NCI-H2107 treated with DMSO at 0.1 percent for 48 hours (cell line): Measurements from ENCODE around the gene ARHGEF17.
"Not testable (repeated sequence)": the region's sequence is repeated elsewhere in the genome, so short reads cannot be mapped to it uniquely, and the experiment has no call there.

ENCODE experiments used
- DNase-seq: peaks from one replicate; lab custom pipeline; 2025; ENCODE audit not compliant: unreplicated experiment; lab: John Stamatoyannopoulos, UW

The ARHGEF17 gene, protein sequence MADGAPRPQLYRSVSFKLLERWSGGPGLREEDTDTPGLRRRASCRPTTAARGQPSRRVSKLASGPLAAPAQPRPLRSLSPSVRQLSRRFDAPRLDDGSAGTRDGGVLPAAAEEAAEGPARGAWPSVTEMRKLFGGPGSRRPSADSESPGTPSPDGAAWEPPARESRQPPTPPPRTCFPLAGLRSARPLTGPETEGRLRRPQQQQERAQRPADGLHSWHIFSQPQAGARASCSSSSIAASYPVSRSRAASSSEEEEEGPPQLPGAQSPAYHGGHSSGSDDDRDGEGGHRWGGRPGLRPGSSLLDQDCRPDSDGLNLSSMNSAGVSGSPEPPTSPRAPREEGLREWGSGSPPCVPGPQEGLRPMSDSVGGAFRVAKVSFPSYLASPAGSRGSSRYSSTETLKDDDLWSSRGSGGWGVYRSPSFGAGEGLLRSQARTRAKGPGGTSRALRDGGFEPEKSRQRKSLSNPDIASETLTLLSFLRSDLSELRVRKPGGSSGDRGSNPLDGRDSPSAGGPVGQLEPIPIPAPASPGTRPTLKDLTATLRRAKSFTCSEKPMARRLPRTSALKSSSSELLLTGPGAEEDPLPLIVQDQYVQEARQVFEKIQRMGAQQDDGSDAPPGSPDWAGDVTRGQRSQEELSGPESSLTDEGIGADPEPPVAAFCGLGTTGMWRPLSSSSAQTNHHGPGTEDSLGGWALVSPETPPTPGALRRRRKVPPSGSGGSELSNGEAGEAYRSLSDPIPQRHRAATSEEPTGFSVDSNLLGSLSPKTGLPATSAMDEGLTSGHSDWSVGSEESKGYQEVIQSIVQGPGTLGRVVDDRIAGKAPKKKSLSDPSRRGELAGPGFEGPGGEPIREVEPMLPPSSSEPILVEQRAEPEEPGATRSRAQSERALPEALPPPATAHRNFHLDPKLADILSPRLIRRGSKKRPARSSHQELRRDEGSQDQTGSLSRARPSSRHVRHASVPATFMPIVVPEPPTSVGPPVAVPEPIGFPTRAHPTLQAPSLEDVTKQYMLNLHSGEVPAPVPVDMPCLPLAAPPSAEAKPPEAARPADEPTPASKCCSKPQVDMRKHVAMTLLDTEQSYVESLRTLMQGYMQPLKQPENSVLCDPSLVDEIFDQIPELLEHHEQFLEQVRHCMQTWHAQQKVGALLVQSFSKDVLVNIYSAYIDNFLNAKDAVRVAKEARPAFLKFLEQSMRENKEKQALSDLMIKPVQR (N-terminal part only)

DNA sequence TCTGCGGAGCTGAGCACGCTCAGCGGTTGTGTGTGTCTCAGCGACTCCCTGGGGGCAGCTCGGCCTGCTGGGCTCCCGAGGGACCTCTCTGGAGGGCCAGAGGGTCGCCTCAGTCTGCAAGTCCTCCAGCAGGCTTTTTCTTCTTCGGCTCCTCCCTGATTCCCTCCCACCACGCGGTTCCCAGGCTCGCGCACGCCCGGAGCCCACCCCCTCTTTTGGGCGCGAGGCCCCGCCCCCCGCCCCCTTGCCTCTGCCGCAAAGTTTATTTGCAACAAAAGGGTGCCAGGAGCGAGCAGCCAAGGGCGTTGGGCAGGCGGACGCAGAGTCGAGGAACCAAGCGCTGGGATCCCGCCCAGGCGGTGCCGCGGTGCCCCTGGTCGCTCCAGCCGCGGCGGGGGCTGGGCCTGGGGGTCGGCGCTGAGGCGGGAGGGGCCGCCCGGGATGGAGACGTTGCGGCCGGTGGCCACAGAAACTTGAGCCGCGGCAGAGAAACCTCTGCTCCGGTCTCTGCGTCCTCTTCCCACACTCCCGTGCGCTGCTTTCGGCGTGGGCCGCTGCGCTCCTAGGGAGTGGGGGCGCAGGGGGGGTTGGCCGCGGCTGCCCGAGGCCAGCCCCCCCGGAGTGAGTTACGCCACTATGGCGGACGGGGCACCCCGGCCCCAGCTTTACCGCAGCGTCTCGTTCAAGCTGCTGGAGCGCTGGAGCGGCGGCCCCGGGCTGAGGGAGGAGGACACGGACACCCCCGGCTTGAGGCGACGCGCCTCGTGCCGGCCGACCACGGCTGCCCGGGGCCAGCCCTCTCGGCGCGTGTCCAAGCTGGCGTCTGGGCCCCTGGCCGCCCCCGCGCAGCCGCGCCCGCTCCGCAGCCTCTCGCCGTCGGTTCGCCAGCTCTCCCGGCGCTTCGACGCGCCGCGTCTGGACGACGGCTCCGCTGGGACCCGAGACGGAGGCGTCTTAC is at the start of gene ARHGEF17:
ARHGEF17 (plus strand) TSS at position 274 of the 958 bp plus-strand sequence; CDS start at position 637, 363 bp downstream.
- peak; percentile 78 for DNase-seq

DNA sequence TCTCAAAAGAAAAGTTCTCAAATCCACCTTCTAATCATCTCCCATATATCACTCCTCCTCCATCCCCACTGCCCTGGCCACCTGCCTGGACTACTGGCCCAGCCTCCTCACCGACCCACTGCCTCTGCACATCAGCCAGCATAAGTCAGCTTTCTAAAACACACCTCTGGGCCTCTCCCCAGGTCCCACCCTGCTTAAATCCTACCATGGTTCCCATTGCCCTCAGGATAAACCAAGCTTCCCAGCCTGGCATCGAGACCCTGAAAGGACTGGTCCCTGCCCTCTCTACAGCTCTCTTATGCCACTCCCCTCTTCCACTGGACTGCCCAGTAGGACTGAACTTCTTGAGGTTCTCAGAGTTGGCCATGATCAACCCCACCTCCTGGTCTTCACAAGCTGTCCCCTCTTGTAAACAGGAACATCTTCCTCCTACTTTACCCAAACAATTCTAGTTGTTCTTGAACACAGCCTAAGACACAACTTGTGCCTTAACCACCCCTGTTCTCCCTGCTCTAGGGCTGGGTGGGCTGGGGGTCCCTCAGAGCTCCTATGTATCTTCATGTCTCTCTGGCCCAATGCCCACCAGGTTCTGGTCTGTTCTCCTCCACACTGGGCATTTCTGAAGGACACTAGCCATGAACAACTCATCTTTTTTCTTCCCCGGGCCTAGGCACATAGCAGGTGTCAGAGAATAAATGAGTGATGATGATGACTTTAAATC is 48.5 kb upstream of the ARHGEF17 start:
- no peak for DNase-seq

DNA sequence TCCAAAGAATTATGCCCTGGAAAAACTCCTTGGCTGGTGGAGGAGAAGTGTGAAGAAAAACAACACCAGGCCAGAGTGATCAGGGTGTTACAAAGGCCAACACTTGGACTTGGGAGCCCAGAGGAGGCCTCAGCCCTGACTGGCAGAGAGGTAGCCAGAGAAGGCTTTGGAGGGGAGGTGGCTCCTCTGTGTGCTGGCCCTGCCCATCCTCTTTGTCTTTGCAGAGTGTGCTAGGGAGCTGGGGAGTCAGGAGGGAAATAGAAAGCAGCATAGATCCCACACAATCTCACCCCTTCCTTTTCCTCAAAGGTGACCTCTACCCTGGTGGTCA is 48.0 kb upstream of the ARHGEF17 start:
- DNase-seq, result no peak

DNA sequence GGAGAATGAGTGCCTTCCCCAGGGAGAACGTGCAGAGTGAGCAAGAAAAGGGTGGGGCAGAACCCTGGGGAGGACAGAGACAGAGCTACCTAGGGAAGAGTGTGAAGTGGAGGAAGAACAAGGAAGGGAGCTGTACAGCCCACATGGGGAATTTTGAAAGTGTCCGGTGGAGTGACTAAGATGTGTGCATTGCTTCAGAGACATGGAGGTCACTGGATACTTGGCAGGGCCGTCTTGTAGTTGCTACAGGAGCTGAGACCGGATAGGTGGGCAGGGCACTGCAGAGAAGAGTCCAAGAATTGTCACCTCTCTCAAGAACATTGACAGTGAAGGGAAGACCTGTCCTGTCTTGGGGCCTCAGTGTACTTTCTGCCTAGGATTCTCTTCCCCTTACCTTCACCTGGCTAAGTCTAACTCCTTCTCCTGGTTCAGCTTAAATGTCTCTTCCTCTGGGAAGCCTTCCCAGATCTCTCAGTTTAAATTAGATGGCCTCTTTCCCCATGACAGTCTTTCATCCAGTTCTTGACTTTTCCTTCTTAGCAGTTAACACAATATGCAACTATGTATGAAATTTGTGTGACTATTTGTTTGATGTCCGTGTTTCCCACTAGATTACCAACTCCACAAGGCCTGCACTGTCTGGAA is 45.1 kb upstream of the ARHGEF17 start:
- no peak for DNase-seq

DNA sequence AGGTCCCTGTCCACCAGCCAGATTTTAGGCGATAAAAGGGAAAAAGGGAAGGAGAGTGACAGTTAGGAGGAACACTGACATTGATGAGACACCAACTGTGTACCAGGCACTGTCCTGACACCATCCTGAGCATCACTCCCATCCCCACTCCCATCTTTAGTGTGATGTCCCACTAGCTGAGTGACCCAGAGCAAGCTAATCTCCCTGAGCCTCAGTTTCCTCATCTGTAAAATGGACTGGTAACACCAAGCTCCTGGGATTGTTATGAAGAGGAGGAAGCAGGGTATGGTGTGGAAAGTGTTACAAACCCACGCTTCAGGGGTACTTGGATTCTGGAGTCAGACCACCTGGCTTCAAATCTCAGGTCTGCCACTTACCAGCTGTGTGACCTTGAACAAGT is 44.4 kb upstream of the ARHGEF17 start:
- no peak for DNase-seq

DNA sequence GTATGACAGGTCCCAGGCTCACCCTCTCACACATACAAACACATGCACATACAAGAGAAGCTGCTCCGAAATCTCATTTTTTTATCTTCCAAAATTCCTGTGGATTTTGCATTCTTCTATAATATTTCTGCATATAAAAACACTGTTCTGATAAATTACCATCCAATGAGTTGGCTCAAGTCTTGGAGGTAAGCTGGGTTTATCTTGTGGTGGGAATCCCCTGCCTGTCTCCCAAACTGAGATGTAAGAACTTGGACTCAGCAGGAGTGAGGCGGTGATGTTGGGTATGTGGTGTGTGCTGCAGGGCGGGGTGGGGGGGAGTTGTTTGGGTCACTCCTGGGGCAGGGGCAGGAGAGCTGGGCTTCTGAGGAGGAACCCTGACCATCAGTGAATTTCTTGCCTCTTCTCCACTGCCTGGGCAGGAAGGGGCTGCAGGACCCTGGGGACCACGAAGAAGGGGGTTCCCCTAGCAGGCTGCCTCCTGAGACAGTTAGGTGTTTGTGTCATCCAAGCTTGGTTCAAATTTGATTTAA is 42.7 kb upstream of the ARHGEF17 start:
- DNase-seq, result no peak

DNA sequence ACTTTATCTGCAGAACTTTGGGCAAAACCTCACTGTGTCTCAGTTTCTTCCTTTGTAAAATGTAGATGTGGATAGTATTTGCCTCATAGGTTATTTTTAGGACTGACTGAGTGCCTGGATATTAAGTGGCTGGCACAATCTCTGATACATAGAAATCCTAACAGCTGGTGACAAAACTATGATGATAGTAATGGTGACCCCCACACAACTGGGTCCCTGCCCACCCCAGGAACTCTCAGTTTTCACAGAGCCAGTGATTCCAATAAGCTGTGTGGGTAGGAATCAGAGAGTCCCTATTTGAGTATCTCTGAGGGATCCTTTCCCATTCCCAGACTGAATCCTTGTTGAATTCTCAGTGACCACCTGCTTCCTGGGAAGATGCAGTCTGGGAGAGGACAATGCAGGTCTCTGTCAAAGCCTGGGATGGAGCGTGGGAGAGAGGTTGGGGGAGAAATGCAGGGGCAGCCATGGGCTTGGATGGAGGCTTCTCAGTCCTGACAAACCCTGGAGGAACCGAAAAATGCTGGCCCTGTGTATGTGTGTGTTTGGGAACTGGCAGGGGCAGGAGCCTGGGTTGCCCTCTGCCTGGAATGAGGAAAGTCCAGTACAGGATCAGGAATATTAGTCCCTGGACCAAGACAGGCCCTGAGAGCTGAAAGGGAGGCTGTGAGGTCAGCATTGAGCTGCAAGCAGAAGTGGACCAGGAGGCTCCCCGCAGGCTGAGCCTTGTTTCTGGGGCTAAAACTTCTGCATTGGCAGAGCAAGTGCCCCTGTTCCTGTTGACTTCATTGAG is 42.0 kb upstream of the ARHGEF17 start:
- no peak for DNase-seq

DNA sequence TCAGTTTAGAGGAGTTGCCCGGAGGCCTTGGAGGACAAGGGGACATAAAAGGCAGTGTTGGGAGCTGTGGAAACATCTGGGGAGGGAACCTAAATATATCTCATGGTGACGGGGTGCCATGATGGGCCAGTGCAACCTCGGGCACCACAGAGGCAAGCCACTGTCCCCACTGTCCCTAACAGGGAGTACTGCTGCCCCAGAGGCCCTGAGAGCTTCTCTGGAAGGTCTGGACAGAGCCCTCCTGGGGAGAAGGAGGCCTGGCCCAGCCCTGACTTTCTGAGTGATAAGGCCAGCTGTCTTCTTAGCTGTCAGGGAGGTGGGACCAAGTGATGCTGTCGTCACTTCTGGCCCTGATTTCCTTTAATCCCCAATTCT is 41.4 kb upstream of the ARHGEF17 start:
- no peak for DNase-seq

DNA sequence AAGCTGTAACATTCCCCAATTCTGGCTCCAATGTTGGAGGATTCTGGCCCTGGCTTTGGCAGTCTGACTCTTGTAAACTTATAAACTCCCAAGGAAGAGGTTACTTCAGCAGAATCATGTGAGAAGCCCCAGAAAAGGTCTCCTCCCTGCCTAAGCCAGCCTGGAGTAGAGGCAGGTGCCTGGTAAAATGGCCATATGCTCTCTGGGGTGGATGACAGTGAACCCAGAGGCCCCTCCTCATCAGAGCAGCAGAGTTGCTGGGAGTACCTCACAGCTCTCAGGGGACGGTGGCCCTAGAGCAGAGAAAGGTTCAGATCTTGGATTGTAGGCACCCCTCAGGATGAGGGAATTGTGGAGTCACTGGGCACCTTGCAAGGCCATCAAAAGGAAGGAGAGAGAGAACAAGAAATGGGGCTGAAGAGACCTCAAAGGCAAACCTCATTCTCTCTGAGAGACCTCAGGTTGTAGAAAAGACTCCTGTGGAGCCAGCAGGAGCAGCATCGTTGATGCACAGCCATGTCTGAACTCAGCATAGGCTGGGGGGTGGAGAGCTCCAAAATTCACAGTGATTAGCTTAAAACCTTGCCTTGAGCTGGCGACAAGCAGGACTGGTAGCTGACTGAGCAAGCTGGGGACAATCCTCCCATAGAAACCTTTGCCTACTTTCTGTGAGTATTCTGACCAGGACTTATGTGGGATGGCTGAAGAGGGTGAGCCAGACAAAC is 40.8 kb upstream of the ARHGEF17 start:
- no peak for DNase-seq

DNA sequence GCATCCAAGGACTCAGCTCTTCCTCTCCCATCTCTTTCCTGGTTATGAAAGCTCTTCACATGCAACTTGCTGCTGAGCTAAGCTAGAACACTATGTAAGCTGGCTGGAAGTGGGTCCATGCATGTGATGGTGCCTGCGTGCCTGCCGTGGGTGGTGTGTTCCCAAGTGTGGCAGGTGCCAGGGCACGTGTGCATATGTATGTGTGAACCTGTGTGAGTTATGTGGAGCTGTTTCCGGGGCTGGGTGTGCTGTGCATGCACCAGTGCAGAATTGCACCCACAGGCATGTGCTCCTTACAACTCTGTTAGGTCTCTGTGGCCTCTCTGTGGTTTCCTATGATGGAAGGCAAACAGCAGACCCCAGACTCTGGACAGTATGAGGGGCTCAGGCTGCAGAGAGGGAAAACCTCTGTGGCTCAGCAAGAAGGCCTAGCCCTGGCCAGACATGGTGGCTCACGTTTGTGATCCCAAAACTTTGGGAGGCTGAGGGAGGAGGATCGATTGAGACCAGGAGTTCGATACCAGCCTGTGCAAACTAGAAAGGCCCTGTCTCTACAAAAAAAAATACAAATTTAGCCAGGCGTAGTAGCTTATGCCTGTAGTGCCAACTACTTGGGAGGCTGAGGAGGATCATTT is 40.1 kb upstream of the ARHGEF17 start:
- no peak for DNase-seq

DNA sequence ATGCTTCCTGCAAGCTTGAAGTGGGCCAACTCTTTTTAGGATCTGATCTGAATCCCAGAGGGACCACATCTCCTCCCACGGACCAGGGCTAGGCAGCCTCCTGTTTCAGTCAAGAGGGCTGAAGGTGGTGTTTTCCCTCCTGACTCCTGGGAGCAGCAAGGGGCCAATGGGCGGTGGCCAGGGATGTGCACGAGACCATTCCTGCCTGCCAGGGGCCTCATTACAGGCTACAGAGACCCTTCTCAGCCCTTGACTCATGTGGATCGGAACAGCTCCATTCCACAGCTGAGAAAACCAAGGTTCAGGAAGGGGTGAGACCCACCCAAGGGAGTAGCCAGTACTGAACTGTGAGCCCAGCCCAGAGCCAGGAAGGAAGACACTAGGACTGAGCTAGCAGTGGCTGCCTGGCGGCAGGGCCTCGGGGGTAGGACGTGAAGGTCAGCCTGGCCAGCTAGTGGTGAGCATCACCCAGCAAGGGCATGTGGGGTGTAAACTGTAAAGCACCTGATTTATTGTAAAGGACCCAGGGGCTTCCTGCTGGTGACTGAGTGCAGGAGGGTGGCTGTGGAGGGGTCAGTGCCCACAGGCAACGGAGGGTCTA is 39.3 kb upstream of the ARHGEF17 start:
- no peak for DNase-seq

DNA sequence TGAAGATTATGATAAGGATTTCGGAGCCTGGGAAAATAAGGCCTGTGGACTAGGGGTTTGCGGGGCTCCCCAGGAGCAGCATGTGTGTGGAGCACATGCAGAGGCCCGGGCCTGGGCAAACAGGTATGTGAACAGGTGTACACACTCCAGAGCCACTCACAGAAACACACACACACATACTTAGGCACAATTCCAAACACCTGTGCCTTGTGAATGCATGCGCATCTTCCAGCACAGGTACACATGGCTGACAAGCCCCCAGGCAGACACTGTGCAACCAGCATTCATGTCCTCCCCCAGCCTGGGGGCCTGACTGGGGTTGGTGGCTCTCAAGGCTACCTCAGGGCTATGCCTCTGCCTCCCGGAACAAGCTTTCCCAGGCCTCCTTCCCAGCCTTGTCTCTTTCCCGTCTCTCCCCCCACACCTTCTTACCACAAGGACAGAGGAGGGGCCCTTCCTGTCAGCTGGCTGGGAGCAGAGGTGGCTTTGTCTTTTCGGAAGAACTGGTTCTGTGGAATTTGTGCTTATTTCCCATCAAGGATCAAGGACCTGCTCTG is 38.5 kb upstream of the ARHGEF17 start:
- no peak for DNase-seq

DNA sequence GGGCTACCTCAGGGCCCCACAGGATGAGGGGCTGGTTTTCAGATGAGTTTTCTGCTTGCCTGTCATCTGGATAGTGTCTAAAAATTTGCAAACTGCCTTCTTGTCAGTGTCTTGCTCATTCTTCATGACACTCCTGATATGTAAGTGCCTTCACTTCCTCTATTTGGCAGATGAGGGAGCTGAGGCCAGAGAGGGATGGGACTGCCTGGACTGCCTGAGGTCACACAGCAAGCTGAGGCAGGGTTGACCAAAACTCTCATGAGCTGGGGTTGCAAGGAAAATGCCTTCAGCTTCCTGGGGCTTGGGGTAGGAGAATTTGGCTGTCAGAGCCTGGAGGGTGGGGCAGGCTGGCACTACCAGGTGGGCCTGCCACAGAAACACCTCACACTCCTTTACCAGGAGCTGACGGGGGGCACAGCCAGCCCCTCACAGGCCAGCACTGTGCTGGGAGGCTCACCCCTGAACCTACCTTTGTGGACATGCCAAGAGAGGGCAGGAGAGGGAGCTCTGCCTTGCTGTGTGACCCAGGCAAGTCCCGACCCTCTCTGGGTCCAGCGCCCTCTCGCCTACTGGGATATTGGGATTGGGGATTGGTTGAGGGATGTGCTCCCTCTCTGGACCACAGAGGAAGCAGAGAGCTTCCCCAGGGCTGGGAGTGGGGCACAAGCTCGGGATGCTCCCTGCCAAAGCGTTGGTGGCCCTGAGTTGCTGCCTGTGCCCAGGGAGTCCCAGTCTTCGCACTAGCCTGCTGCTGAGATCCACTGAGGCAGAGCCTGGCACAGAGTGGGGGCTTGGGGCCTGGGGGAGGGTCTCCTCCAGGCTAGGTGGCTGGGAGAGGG is 37.8 kb upstream of the ARHGEF17 start:
- no peak for DNase-seq

DNA sequence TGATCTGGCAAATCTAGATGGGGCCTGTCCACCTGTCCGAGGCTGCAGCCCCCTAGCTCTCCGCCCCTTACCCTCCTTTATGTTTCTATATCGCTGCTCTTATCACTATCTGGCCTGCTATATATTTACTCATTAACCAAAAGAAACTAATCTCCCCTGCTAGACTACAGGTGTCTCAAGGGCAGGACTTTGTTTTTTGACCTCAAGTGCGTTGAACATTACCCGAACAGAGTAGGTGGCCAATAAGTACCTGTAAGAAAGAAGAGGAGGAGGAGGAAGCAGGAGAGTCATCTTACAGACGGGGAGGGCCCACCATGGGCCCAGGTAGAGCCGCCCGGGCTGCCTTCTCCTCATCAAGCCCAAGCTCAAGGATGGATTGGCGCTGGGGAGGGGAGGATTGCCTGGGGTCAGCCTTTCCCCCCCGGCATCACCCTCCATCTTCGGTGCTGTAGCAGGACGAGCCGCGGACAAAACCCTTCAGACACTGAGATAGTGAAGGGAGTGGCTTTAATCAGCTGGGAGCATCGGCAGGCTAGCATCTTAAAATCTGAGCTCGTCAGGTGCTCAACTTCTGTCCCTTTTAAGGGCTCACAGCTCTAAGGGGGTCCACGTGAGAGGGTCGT is 37.1 kb upstream of the ARHGEF17 start:
- no peak for DNase-seq

DNA sequence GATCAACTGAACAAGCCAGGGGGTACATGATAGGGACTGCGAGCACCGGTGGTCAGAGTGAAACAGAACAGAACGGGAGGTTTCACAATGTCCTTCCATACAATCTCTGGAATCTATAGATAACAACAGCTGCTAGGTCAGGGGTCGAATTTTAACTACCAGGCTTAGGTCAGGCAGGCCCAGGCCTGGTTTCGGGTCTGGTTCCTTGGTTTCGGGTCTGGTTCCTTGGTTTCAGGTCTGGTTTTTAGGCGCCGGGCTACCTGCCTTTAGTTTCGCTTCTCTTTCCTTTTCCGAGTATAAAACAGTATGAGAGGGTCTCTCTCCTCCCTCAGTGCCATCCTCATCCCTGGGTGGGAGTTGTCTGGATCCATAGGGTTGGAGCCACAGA is 36.6 kb upstream of the ARHGEF17 start:
- not testable (repeated sequence) for DNase-seq
